ENCODE results near the gene ARHGAP22.

The ARHGAP22 gene

GRCh38 chr10:48406204-48406603 is 198.7 kb downstream of the ARHGAP22 start:
- no peaks in the 10 kb centered on the region for H3K9me3 ChIP-seq (ENCODE audit: control insufficient read depth, low read length)
- peak; percentile 10 for DNase-seq (ENCODE audit: low read depth)
- peaks cover 31% of the 10 kb centered on the region for H3K4me1 ChIP-seq (ENCODE audit: control insufficient read depth, insufficient read depth, low read length)
- H3K36me3 ChIP-seq (ENCODE audit: control insufficient read depth, insufficient read depth, low read length, severe bottlenecking): peaks cover 15% of the 10 kb centered on the region
- H3K9ac ChIP-seq (ENCODE audit: low read length): no peak overlapping the region
- H3K27me3 ChIP-seq (replicated peaks; ENCODE audit: control insufficient read depth, insufficient read depth, low read length): no peaks in the 10 kb centered on the region
- H3K4me3 ChIP-seq (ENCODE audit: low read length): no peak overlapping the region

- H3K36me3 ChIP-seq (ENCODE audit: control insufficient read depth, insufficient read depth, low read length, severe bottlenecking): no peaks in the 10 kb centered on the region
- peak overlapping the region; percentile 39 for H3K9ac ChIP-seq (ENCODE audit: low read length)
- no peaks in the 10 kb centered on the region for H3K27me3 ChIP-seq (replicated peaks; ENCODE audit: control insufficient read depth, insufficient read depth, low read length)
- DNase-seq (ENCODE audit: low read depth): peak; percentile 81
- peaks cover 46% of the 10 kb centered on the region for H3K4me1 ChIP-seq (ENCODE audit: control insufficient read depth, insufficient read depth, low read length)
- H3K4me3 ChIP-seq (ENCODE audit: low read length): no peak overlapping the region
- no peaks in the 10 kb centered on the region for H3K9me3 ChIP-seq (ENCODE audit: control insufficient read depth, low read length)
Observed at GRCh38 chr10:48404646-48405045, 200.2 kb downstream of the ARHGAP22 start.

DNA sequence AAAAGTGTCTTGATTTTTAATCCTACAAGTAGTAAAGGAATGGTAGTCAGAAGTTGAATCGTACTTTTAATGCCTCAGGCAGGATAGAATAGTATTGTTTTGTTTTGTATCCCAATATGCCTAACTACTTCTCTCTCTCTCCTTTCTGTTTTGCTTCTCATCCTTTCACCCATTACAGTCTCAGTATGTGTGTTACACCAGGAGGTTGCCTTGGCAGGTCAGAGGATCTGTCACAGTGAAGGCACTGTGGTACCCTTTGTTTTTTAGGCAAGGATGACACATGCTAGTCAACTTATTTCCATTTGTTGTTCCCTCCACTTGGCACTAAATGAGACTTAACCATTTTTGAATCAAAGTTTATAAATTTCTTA is 204.0 kb downstream of the ARHGAP22 start:
- DNase-seq (ENCODE audit: low read depth): peak; percentile 33
- Histone ChIP-seq H3K9ac (ENCODE audit: low read length) (no peak overlapping the region), H3K9me3 (ENCODE audit: control insufficient read depth, low read length) (no peaks in the 10 kb centered on the region), H3K4me1 (ENCODE audit: control insufficient read depth, insufficient read depth, low read length) (peaks cover 58% of the 10 kb centered on the region), H3K27me3 (replicated peaks; ENCODE audit: control insufficient read depth, insufficient read depth, low read length) (no peaks in the 10 kb centered on the region), H3K4me3 (ENCODE audit: low read length) (no peak overlapping the region), H3K36me3 (ENCODE audit: control insufficient read depth, insufficient read depth, low read length, severe bottlenecking) (no peaks in the 10 kb centered on the region)

GRCh38 chr10:48400129-48400849 is 204.6 kb downstream of the ARHGAP22 start:
- Histone ChIP-seq H3K36me3 (ENCODE audit: control insufficient read depth, insufficient read depth, low read length, severe bottlenecking) (no peaks in the 10 kb centered on the region), H3K4me3 (ENCODE audit: low read length) (no peak overlapping the region), H3K9ac (ENCODE audit: low read length) (no peak overlapping the region), H3K4me1 (ENCODE audit: control insufficient read depth, insufficient read depth, low read length) (peaks cover 53% of the 10 kb centered on the region), H3K9me3 (ENCODE audit: control insufficient read depth, low read length) (no peaks in the 10 kb centered on the region), H3K27me3 (replicated peaks; ENCODE audit: control insufficient read depth, insufficient read depth, low read length) (no peaks in the 10 kb centered on the region)
- peak; percentile 52 for DNase-seq (ENCODE audit: low read depth)

DNA sequence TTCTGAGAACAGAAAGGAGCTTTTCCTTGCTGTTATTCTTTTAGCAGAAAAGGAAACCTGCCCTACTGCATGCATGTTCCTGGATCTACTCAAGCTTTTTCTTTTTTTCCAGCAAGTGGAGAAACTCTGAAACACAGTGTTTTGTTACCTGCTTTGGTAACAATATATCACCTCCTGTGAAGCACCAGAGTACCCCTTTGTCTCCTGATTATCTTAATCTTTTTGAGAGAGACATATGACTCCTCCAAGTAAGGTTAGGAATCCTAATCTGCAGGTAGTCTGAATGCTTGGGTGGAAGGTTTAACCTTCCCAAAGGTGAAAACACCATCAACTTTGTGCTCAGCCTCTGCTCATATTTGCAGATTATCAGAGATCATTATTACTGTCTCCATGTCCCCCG is 205.3 kb downstream of the ARHGAP22 start:
- Histone ChIP-seq H3K9me3 (ENCODE audit: control insufficient read depth, low read length) (no peaks in the 10 kb centered on the region), H3K36me3 (ENCODE audit: control insufficient read depth, insufficient read depth, low read length, severe bottlenecking) (no peaks in the 10 kb centered on the region), H3K4me3 (ENCODE audit: low read length) (no peak overlapping the region), H3K4me1 (ENCODE audit: control insufficient read depth, insufficient read depth, low read length) (peaks cover 47% of the 10 kb centered on the region), H3K27me3 (replicated peaks; ENCODE audit: control insufficient read depth, insufficient read depth, low read length) (no peaks in the 10 kb centered on the region), H3K9ac (ENCODE audit: low read length) (no peak overlapping the region)
- no peak for DNase-seq (ENCODE audit: low read depth)

GRCh38 chr10:48399056-48399541 is 205.8 kb downstream of the ARHGAP22 start:
- peak; percentile 9 for DNase-seq (ENCODE audit: low read depth)
- Histone ChIP-seq H3K9ac (ENCODE audit: low read length) (no peak overlapping the region), H3K4me3 (ENCODE audit: low read length) (no peak overlapping the region), H3K27me3 (replicated peaks; ENCODE audit: control insufficient read depth, insufficient read depth, low read length) (no peaks in the 10 kb centered on the region), H3K4me1 (ENCODE audit: control insufficient read depth, insufficient read depth, low read length) (peaks cover 43% of the 10 kb centered on the region), H3K9me3 (ENCODE audit: control insufficient read depth, low read length) (no peaks in the 10 kb centered on the region), H3K36me3 (ENCODE audit: control insufficient read depth, insufficient read depth, low read length, severe bottlenecking) (no peaks in the 10 kb centered on the region)

DNA sequence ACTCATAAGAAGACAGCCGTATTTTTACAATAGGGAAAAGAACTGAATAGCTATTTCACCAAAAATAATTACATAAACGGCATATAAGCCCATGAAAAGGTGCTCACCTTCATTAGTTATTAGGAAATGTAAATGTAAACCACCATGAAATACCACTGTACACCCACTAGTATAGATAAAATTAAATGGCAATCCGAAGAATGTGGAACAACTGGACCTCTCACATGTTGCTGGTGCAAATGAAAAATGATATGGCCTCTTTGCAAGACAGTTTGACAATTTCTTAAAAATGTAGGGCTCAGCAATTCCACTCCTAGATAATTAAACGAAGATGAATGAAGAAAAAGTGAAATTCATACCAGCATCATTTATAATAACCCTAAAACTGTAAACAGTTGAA is 206.6 kb downstream of the ARHGAP22 start:
- no peak overlapping the region for H3K4me3 ChIP-seq (ENCODE audit: low read length)
- H3K27me3 ChIP-seq (replicated peaks; ENCODE audit: control insufficient read depth, insufficient read depth, low read length): no peaks in the 10 kb centered on the region
- H3K4me1 ChIP-seq (ENCODE audit: control insufficient read depth, insufficient read depth, low read length): peaks cover 43% of the 10 kb centered on the region
- no peaks in the 10 kb centered on the region for H3K9me3 ChIP-seq (ENCODE audit: control insufficient read depth, low read length)
- no peak for DNase-seq (ENCODE audit: low read depth)
- no peaks in the 10 kb centered on the region for H3K36me3 ChIP-seq (ENCODE audit: control insufficient read depth, insufficient read depth, low read length, severe bottlenecking)
- no peak overlapping the region for H3K9ac ChIP-seq (ENCODE audit: low read length)

All from adipocyte (in vitro differentiated cells).